SK-N-SH treated with all-trans-retinoic acid at 6 μM for 48 hours (cell line): Measurements from ENCODE around the gene WDR76.

ENCODE experiments used
- ATAC-seq: fragments of 200-7000 bp; cut with Tn5 transposase; 3 replicates; pipeline ENCODE4 v1.9.1; 2020; ENCODE audit warnings: mild to moderate bottlenecking, moderate library complexity
- ARNTL ChIP-seq: fragments of 450-650 bp; formaldehyde crosslinking; IDR thresholded peaks from 2 replicates; pipeline ENCODE4 v1.5.0; 2020; ENCODE audit warnings: low read depth, mild to moderate bottlenecking, moderate library complexity, borderline replicate concordance
- BACH2 ChIP-seq: fragments of 250-450 bp; sonication (Bioruptor Pico); IDR thresholded peaks from 2 replicates; pipeline ENCODE4 v1.9.0; 2021; ENCODE audit warnings: mild to moderate bottlenecking, borderline replicate concordance
- CREB5 ChIP-seq: fragments of 250-450 bp; sonication (Bioruptor Pico); IDR thresholded peaks from 2 replicates; pipeline ENCODE4 v1.5.1; 2020; ENCODE audit warnings: low read depth, mild to moderate bottlenecking, moderate library complexity
- CSDC2 ChIP-seq: fragments of 250-450 bp; sonication (Bioruptor Pico); IDR thresholded peaks from 2 replicates; pipeline ENCODE4 v1.5.0; 2020; ENCODE audit warnings: mild to moderate bottlenecking, moderate library complexity
- CSRNP3 ChIP-seq: fragments of 250-450 bp; sonication (Bioruptor Pico); IDR thresholded peaks from 2 replicates; pipeline ENCODE4 v1.5.1; 2021; ENCODE audit warnings: mild to moderate bottlenecking, moderate library complexity
- ESRRG ChIP-seq: fragments of 250-450 bp; sonication (Bioruptor Pico); IDR thresholded peaks from 2 replicates; pipeline ENCODE4 v1.6.1; 2021; ENCODE audit warnings: mild to moderate bottlenecking
- GLIS3 ChIP-seq: fragments of 250-450 bp; sonication (Bioruptor Pico); IDR thresholded peaks from 2 replicates; pipeline ENCODE4 v1.5.0; 2020; ENCODE audit warnings: mild to moderate bottlenecking, moderate library complexity
- ISL1 ChIP-seq: fragments of 250-450 bp; sonication (Bioruptor Pico); IDR thresholded peaks from 2 replicates; pipeline ENCODE4 v2.1.2; 2022; ENCODE audit warnings: mild to moderate bottlenecking, moderate library complexity
- OSR1 ChIP-seq: fragments of 250-450 bp; sonication (Bioruptor Pico); IDR thresholded peaks from 2 replicates; pipeline ENCODE4 v1.8.0; 2022; ENCODE audit warnings: moderate library complexity, mild to moderate bottlenecking, inconsistent platforms
- PATZ1 ChIP-seq: fragments of 250-450 bp; sonication (Bioruptor Pico); IDR thresholded peaks from 2 replicates; pipeline ENCODE4 v1.8.0; 2020; ENCODE audit warnings: mild to moderate bottlenecking, moderate library complexity, borderline replicate concordance
- POU6F1 ChIP-seq: fragments of 250-450 bp; sonication (Bioruptor Pico); IDR thresholded peaks from 2 replicates; pipeline ENCODE4 v1.8.0; 2021; ENCODE audit warnings: low read depth, mild to moderate bottlenecking, moderate library complexity, borderline replicate concordance
- PPARA ChIP-seq: fragments of 250-450 bp; sonication (Bioruptor Pico); IDR thresholded peaks from 2 replicates; pipeline ENCODE4 v1.5.0; 2020; ENCODE audit warnings: mild to moderate bottlenecking, borderline replicate concordance
- RARB ChIP-seq: fragments of 250-450 bp; sonication (Bioruptor Pico); IDR thresholded peaks from 2 replicates; pipeline ENCODE4 v1.8.0; 2021; ENCODE audit warnings: mild to moderate bottlenecking, moderate library complexity
- TCF4 ChIP-seq: fragments of 250-450 bp; sonication (Bioruptor Pico); IDR thresholded peaks from 2 replicates; pipeline ENCODE4 v1.8.0; 2021; ENCODE audit warnings: mild to moderate bottlenecking, moderate library complexity, borderline replicate concordance
- TOX ChIP-seq: fragments of 250-450 bp; sonication (Bioruptor Pico); IDR thresholded peaks from 2 replicates; pipeline ENCODE4 v1.8.0; 2021; ENCODE audit warnings: mild to moderate bottlenecking, moderate library complexity, borderline replicate concordance
- TSHZ2 ChIP-seq: fragments of 250-450 bp; sonication (Bioruptor Pico); IDR thresholded peaks from 2 replicates; pipeline ENCODE4 v1.5.0; 2020; ENCODE audit warnings: mild to moderate bottlenecking, moderate library complexity
- ZC3H10 ChIP-seq: fragments of 250-450 bp; sonication (Bioruptor Pico); IDR thresholded peaks from 2 replicates; pipeline ENCODE4 v1.5.1; 2021; ENCODE audit warnings: mild to moderate bottlenecking, moderate library complexity
- ZFP3 ChIP-seq: fragments of 250-450 bp; sonication (Bioruptor Pico); IDR thresholded peaks from 2 replicates; pipeline ENCODE4 v1.5.0; 2020; ENCODE audit warnings: mild to moderate bottlenecking, moderate library complexity
- ZFP30 ChIP-seq: fragments of 450-650 bp; formaldehyde crosslinking; IDR thresholded peaks from 2 replicates; pipeline ENCODE4 v1.5.0; 2022; ENCODE audit warnings: mild to moderate bottlenecking, moderate library complexity
- ZNF70 ChIP-seq: fragments of 450-650 bp; formaldehyde crosslinking; IDR thresholded peaks from 2 replicates; pipeline ENCODE4 v1.5.0; 2020; ENCODE audit warnings: mild to moderate bottlenecking, moderate library complexity
- ZNF8 ChIP-seq: fragments of 450-650 bp; formaldehyde crosslinking; IDR thresholded peaks from 2 replicates; pipeline ENCODE4 v1.5.0; 2020; ENCODE audit warnings: mild to moderate bottlenecking, moderate library complexity

WDR76 gene

GRCh38 chr15:43905755-43906154 lies 79.0 kb downstream of the WDR76 start:
- TF ChIP-seq GLIS3 = no peak
- no peak for TF ChIP-seq ISL1 (CRISPR knock-in tag)
- TF ChIP-seq RARB (CRISPR knock-in tag) = no peak
- no peak for TF ChIP-seq TOX (CRISPR knock-in tag)
- TF ChIP-seq ESRRG (CRISPR knock-in tag) = no peak
- no peak for TF ChIP-seq ZFP3 (CRISPR knock-in tag)
- TF ChIP-seq POU6F1 (CRISPR knock-in tag) = no peak
- no peak for TF ChIP-seq ZC3H10 (CRISPR knock-in tag)
- no peak for TF ChIP-seq CSDC2
- no peak for TF ChIP-seq PATZ1 (CRISPR knock-in tag)
- no peak for TF ChIP-seq BACH2 (CRISPR knock-in tag)
- no peak for TF ChIP-seq CSRNP3 (CRISPR knock-in tag)
- no peak for TF ChIP-seq CREB5 (CRISPR knock-in tag)
- TF ChIP-seq ZNF8 (CRISPR knock-in tag) = no peak
- no peak for TF ChIP-seq PPARA (CRISPR knock-in tag)
- TF ChIP-seq OSR1 (CRISPR knock-in tag) = no peak
- no peak for TF ChIP-seq ARNTL (CRISPR knock-in tag)
- TF ChIP-seq TSHZ2 (CRISPR knock-in tag) = no peak
- TF ChIP-seq ZNF70 (CRISPR knock-in tag) = no peak
- ATAC-seq = no peak

GRCh38 chr15:43908516-43909050 lies 81.8 kb downstream of the WDR76 start:
- no peak for ATAC-seq
- TF ChIP-seq CSDC2 = no peak
- TF ChIP-seq GLIS3 = no peak
- no peak for TF ChIP-seq PPARA (CRISPR knock-in tag)

- no peak; the same call in 2 of the 3 replicates for ATAC-seq
- TF ChIP-seq CSDC2 (no peak), ISL1 (CRISPR knock-in tag) (0 out of 2 replicates have a peak, but pooled peaks have one; percentile 10)
Measured at GRCh38 chr15:43911235-43911781, 84.5 kb downstream of the WDR76 start.

GRCh38 chr15:43912208-43912607 lies 85.4 kb downstream of the WDR76 start:
- TF ChIP-seq PPARA (CRISPR knock-in tag) (no peak), TCF4 (no peak), PATZ1 (CRISPR knock-in tag) (no peak), ZFP30 (no peak), ZNF70 (CRISPR knock-in tag) (no peak), TSHZ2 (CRISPR knock-in tag) (no peak), ZFP3 (CRISPR knock-in tag) (no peak), BACH2 (CRISPR knock-in tag) (no peak)
- TF ChIP-seq, all 23 proteins: peak for 0
- ATAC-seq = no peak
